Thymus (tissue), 11 donors: ENCODE results near the gene GNAI2. TPM values are rescaled to one million over a fixed set of nuclear protein-coding genes. Genes with fewer than 3 reads are reported as not detected.

Experiments used
- DNase-seq, 9 donors: peaks; one replicate each; pipeline ENCODE4 v3.0.0-alpha.2; 2013; ENCODE audit warnings: low spot score in 9 of 9, low read depth in 6 of 9, missing footprints in 1 of 9
- H3K27ac ChIP-seq, 2 donors: one replicate each; pipeline ENCODE4 v1.5.1; 2013; ENCODE audit warnings: control low read depth in 1 of 2, low read depth in 1 of 2, low read length in 1 of 2, mild to moderate bottlenecking in 1 of 2, moderate library complexity in 1 of 2
- H3K27me3 ChIP-seq, 2 donors: one replicate each; pipeline ENCODE4 v1.5.1; 2013; ENCODE audit warnings: low read length in 1 of 2; ENCODE audit not compliant: control insufficient read depth in 2 of 2, insufficient read depth in 1 of 2
- H3K36me3 ChIP-seq, 2 donors: one replicate each; pipeline ENCODE4 v1.5.1; 2013; ENCODE audit warnings: low read length in 1 of 2, mild to moderate bottlenecking in 1 of 2, moderate library complexity in 1 of 2; ENCODE audit not compliant: control insufficient read depth in 2 of 2, insufficient read depth in 2 of 2
- H3K4me1 ChIP-seq, 2 donors: one replicate each; pipeline ENCODE4 v1.5.1; 2013; ENCODE audit warnings: low read length in 2 of 2; ENCODE audit not compliant: control insufficient read depth in 2 of 2, insufficient read depth in 2 of 2
- H3K4me3 ChIP-seq, 2 donors: one replicate each; pipeline ENCODE4 v1.5.1; 2013; ENCODE audit warnings: low read length in 2 of 2, control low read depth in 1 of 2, mild to moderate bottlenecking in 1 of 2
- H3K9me3 ChIP-seq, 2 donors: one replicate each; pipeline ENCODE4 v1.5.1; 2013; ENCODE audit warnings: low read length in 1 of 2, mild to moderate bottlenecking in 1 of 2; ENCODE audit not compliant: control insufficient read depth in 2 of 2, insufficient read depth in 1 of 2
- WGBS: extraction: QIAGEN DNeasy Blood & Tissue Kit; methylation state at CpG from one replicate; pipeline ENCODE4 v1.1.7; 2013; 5-methylcytosine and 5-hydroxymethylcytosine counted together
- polyA plus RNA-seq: library from polyadenylated mRNA; stranded (reverse); fragments of 200-250 nt; gene quantifications from one replicate; pipeline ENCODE4 v1.2.3, GENCODE V29; 2013
- total RNA-seq: library from RNA; stranded (reverse); fragments of 120-200 nt; gene quantifications from one replicate; pipeline ENCODE4 v1.2.4, GENCODE V29; 2013
- donor health status: healthy.

GNAI2 gene
- total and polyA plus RNA-seq, 2 donors, result 177 to 187 TPM

DNA sequence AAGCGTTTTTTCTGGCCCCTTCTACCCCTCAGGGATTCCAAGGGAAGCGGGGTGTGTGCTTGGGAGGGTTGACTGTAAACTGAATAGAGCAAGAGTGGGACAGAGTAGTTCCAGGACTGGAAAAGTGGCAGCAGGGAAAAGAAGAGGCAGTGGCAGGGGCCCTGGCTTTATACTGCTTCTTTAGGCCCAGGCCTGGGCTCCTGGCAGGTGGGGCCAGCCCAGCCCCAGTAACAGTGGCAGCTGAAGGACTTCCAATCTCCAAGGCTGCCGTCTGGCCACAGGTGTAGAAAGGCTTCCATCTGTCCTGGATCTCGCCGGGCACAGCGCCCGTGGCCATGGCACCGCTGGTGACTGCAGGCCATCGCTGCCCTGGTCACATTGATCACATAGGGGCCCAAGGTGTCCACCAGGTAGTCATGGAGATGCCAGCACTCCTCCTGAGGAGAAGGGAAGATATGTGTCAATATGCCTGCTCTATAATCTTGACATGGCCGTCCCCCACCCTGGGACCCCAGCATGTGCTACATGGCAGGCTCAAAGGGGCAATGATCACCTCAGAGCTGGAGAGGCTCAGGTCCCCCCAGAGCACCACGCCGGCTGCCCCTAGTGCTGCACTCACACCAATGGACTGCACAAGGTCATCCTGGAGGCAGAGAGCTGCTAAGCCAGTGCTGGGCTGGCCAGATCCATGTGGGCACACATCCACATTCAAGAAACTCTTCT lies 57.2 kb downstream of the GNAI2 start:
- Histone ChIP-seq H3K27me3 (no peaks in the 10 kb centered on the region), H3K27ac (peak overlapping the region; percentile 62 to 64), H3K4me3 (no peak overlapping the region), H3K36me3 (peaks cover 18 to 22% of the 10 kb centered on the region in 2 donors), H3K9me3 (no peaks in the 10 kb centered on the region), H3K4me1 (peaks cover 9 to 23% of the 10 kb centered on the region in 2 donors)
- no peak for DNase-seq
- 89% methylated on average over 12 of the region's 12 CpGs for WGBS

DNA sequence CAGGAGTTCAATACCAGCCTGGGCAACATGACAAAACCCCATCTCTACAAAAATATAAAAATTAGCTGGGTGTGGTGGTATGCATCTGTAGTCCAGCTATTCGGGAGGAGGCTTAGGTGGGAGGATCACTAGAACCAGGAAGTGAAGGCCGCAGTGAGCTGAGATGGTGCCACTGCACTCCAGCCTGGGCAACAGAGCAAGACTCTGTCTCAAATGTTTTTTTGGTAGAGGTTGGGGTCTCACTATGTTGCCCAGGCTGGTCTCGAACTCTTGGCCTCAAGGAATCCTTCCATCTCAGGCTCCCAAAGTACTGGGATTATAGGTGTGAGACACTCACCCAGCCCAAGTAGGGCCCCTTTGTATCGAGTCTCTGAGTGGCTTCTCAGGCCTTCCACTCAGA lies 58.1 kb downstream of the GNAI2 start:
- Histone ChIP-seq H3K36me3 (peaks cover 9 to 13% of the 10 kb centered on the region in 2 donors), H3K27ac (no peak overlapping the region), H3K4me1 (peaks cover 14 to 31% of the 10 kb centered on the region in 2 donors), H3K9me3 (no peaks in the 10 kb centered on the region), H3K4me3 (no peak overlapping the region), H3K27me3 (no peaks in the 10 kb centered on the region)
- 97% methylated on average over 4 of the region's 4 CpGs for WGBS
- DNase-seq, result no peak

DNA sequence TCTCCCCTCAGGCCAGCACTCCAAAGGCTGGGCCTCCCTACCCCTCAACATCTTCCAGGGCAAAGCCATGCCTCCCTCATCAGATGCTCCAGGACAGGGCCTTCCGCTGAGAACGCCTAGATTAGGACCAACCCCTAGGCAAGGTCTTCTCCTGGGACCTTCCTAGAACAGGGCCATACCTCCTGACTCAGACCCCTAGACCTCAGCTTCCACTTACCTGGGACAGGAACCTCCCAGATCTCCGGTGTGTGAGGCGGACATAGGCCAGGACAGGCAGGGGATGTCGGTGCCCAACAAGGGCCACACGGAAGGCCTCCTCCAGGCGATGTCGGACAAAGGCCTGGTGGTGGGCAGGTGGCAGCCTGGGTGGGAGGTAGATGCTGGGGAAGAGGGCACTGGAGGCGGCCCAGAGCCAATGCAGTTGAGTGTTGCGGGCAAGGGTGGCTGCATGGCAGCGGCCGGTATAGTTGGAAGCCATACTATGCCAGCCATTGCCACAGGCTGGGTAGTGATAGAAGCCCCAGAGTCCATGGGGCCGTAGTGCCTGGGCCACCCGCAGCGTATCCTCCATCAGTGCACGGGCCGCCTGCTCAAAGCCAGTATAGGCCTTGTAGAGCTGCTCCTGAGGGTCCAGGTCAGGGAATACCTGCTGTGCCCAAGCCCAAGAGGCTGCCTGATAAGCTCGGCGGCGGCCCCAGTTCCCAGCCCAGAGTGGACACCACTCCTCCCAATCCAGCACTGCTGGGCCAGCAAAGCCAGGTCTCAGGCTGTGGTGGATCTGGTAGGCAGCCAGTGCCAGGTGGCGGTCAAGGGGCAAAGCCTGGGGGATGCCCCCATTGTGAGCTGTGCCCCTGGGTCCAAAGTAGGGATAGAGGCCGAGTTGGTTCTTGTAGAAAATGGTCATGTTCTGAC lies 58.7 kb downstream of the GNAI2 start:
- Histone ChIP-seq H3K9me3 (no peaks in the 10 kb centered on the region), H3K27ac (no peak overlapping the region), H3K4me3 (no peak overlapping the region), H3K36me3 (peaks cover 3 to 7% of the 10 kb centered on the region in 2 donors), H3K27me3 (no peaks in the 10 kb centered on the region), H3K4me1 (peaks cover 15 to 34% of the 10 kb centered on the region in 2 donors)
- no peak for DNase-seq
- 98% methylated on average over 22 of the region's 22 CpGs for WGBS

DNA sequence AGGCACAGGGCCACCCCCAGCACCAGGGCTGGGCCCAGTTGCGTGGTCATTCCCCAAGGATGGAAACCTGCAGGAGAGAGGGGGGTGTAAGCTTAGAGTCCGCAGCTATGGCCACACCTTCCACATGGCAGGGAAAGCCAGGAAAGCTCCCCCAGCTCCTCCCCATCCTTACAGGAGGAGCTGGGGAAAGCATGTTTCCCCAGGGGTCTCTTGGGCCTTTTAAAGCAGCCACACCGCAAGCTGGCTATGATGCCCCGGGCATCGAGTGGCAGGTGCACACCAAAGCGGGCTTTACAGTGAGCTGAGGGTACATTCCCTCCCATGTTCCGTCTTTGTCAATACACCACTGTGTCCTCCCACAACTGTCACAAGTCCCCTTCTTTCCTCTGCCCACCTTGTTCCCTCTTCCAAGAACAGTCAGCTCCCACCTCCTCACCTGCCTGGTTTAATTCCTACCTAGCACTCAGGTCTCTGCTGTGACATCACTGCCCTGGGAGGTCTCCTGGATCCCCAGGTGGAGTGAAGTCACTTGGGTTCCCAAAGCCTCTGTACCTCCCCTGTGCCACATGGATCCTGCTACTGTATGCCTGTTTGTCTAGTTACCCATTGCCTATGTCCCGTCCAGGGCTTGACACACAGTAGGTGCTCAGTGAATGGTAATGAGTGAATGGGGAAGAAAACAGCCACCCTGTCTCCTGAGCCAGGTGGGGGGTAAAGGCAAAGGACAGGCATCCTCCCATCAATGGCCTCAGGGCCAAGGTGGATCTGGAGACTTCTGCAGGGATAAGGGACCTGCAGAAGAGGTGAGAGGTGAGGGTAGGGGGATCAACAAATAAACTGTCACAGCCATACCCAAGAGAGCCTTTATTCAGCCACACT lies 59.8 kb downstream of the GNAI2 start:
- H3K27me3 ChIP-seq, result no peaks in the 10 kb centered on the region
- H3K9me3 ChIP-seq, result no peaks in the 10 kb centered on the region
- H3K36me3 ChIP-seq, result no peaks in the 10 kb centered on the region
- WGBS, result 96% methylated on average over 8 of the region's 8 CpGs
- no peak overlapping the region for H3K27ac ChIP-seq
- H3K4me1 ChIP-seq, result peaks cover 19 to 43% of the 10 kb centered on the region in 2 donors
- no peak overlapping the region for H3K4me3 ChIP-seq
- no peak for DNase-seq

DNA sequence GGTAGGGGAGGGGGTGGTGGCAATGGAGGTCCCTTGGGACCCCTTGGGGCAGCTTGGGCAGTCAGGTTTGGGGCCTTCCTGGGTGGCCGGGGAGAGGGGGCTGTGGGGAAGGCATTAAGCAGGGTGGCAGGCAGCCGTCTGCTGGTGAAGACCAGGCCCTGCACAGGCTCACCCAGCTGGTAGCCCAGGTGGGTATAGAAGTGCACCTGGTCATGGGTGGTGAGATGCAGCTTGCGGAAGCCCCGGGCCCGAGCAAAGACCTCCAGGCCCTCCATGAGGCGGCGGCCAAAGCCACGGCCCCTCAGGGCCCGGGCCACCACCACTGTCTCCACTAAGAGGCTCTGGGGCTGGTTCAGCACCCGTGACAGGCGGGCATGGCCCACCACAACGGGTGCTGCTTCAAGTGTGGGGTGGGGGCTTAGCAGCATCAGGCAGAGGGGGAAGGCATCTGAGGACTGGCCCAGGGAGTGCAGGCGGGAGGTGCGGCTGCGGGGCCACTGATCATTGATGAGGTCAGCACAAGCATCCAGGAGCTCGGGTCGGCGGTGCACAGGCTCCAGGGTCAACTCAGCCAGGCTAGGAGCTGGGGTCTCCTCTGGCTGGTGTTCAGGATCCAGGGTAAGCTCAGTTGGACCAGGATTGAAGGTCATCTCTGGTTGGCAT lies 60.8 kb downstream of the GNAI2 start:
- DNase-seq, result no peak
- H3K36me3 ChIP-seq, result no peaks in the 10 kb centered on the region
- H3K4me1 ChIP-seq, result peaks cover 12 to 33% of the 10 kb centered on the region in 2 donors
- WGBS, result 98% methylated on average over 18 of the region's 18 CpGs
- H3K4me3 ChIP-seq, result no peak overlapping the region
- H3K27ac ChIP-seq, result no peak overlapping the region
- no peaks in the 10 kb centered on the region for H3K9me3 ChIP-seq
- H3K27me3 ChIP-seq, result no peaks in the 10 kb centered on the region

DNA sequence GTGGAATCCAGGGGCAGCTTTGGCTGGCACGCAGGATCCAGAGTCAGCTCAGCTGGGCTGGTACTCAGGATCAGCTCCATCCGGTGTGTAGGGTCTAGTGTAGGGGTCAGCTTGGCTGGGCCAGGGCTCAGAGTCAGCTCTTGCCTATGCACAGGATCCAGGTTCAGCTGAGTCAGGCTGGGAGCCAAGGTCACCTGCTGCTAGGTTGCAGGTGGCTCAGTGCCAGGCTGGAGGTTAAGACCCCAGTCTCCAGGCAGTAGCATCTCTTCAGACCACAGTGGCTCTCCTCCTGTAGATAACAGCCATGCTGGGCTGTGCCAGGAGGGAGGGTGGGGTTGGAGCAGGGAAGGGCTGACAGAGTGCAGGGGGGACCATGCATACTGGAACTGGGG lies 61.4 kb downstream of the GNAI2 start:
- no peak overlapping the region for H3K27ac ChIP-seq
- no peak for DNase-seq
- 100% methylated on average over 2 of the region's 2 CpGs for WGBS
- H3K4me1 ChIP-seq, result peaks cover 12 to 32% of the 10 kb centered on the region in 2 donors
- no peaks in the 10 kb centered on the region for H3K36me3 ChIP-seq
- H3K27me3 ChIP-seq, result no peaks in the 10 kb centered on the region
- H3K9me3 ChIP-seq, result no peaks in the 10 kb centered on the region
- no peak overlapping the region for H3K4me3 ChIP-seq

DNA sequence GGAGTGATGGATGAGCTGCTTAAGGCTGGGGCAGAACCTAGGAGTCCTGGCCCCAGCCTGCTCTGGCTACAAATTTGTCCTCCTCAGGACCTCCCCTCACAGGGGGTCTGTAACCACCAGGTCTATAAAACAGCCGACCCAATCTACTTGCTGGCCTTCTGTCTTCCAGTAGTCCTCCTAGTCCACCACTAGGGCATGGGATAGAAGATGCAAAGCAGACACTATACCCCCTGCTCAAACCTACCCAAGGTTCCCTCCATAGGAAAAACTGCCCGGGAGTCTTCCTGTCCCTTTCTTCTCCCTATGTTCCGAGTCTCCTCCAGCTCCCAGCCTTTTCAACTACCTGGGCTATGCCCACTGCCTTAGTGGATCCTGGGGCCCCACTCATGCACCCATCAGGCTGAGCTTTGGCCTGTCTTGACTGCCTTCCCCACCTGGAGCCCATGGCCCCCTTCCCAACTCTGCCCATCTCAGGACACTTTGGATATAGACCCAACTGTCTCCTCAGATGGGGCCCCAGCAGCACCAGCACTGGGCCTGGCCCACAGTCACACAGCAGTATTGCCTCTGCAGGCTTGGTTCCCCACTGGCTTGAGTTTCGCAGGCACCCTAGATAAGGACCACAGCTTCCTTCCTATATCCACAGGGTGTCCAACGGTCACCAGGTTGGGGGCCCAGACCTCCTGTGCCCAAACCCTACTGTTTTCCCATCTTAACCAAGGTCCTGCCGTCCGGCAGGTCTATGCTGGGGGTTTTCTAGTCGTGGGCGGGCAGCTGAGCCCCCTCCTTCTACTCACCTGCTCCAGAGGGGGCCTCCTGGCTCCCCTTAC lies 62.1 kb downstream of the GNAI2 start:
- 42% methylated on average over 9 of the region's 9 CpGs for WGBS
- Histone ChIP-seq H3K27ac (peak overlapping the region; percentile 52 to 98), H3K27me3 (no peaks in the 10 kb centered on the region), H3K4me3 (peak overlapping the region; percentile 56 to 89), H3K9me3 (no peaks in the 10 kb centered on the region), H3K4me1 (peaks cover 12 to 25% of the 10 kb centered on the region in 2 donors), H3K36me3 (no peaks in the 10 kb centered on the region)
- no peak for DNase-seq
